Aorta (tissue), 5 donors: ENCODE results near the gene KRT13. TPM values are rescaled to one million over a fixed set of nuclear protein-coding genes. Genes with fewer than 3 reads are reported as not detected.

Experiments used
- ATAC-seq: fragments of 200-7000 bp; cut with Tn5 transposase; one replicate; pipeline ENCODE4 v1.9.1; 2022; ENCODE audit warnings: moderate library complexity; ENCODE audit not compliant: low FRiP score
- DNase-seq, 2 donors: peaks; one replicate each; pipeline ENCODE4 v3.0.0-alpha.2; 2020
- H3K27ac ChIP-seq, 2 donors: one replicate each; pipeline ENCODE4 v1.5.1; 2013; ENCODE audit warnings: low read length in 2 of 2, mild to moderate bottlenecking in 2 of 2, moderate library complexity in 2 of 2, control low read depth in 1 of 2, inconsistent platforms in 1 of 2, low read depth in 1 of 2
- H3K27me3 ChIP-seq, 2 donors: one replicate each; pipeline ENCODE4 v1.6.1; 2013; ENCODE audit warnings: control low read depth in 1 of 2, low read length in 1 of 2, mild to moderate bottlenecking in 1 of 2, moderate library complexity in 1 of 2; ENCODE audit not compliant: insufficient read depth in 2 of 2, control insufficient read depth in 1 of 2
- H3K36me3 ChIP-seq, 2 donors: one replicate each; pipeline ENCODE4 v1.6.1; 2013; ENCODE audit warnings: control low read depth in 1 of 2, low read length in 1 of 2, mild to moderate bottlenecking in 1 of 2; ENCODE audit not compliant: insufficient read depth in 2 of 2, control insufficient read depth in 1 of 2
- H3K4me1 ChIP-seq, 2 donors: one replicate each; pipeline ENCODE4 v1.6.1; 2013; ENCODE audit warnings: low read length in 2 of 2, control low read depth in 1 of 2, mild to moderate bottlenecking in 1 of 2, moderate library complexity in 1 of 2; ENCODE audit not compliant: insufficient read depth in 2 of 2, control insufficient read depth in 1 of 2
- H3K4me3 ChIP-seq, 2 donors: one replicate each; pipeline ENCODE4 v1.5.1; 2013; ENCODE audit warnings: low read length in 2 of 2, control low read depth in 1 of 2, mild to moderate bottlenecking in 1 of 2
- H3K9me3 ChIP-seq: one replicate; pipeline ENCODE4 v1.6.1; 2013; ENCODE audit warnings: mild to moderate bottlenecking, low read length; ENCODE audit not compliant: control insufficient read depth
- WGBS, 2 donors: extraction: QIAGEN DNeasy Blood & Tissue Kit; methylation state at CpG; one replicate each; pipeline ENCODE4 v1.1.7; 2013; 5-methylcytosine and 5-hydroxymethylcytosine counted together
- intact Hi-C, 2 donors: fragments of 100-400 bp; cut with DNase I; formaldehyde crosslinking; loops; one replicate each; pipeline versions ENCODE4 v1.14.2 to v1.15.0; 2022
- polyA plus RNA-seq, 2 donors: library from polyadenylated mRNA; stranded (reverse); fragments of 200-250 nt; gene quantifications; one replicate each; pipeline ENCODE4 v1.2.3, GENCODE V29; 2013
- total RNA-seq, 2 donors: library from RNA; stranded (reverse); fragmentation: NEBNext Ultra II Directional; extraction: Animal tissue kit (Norgen Biotek cat#: 25700); gene quantifications; one replicate each; pipeline ENCODE4 v1.2.1, GENCODE V29; 2021
- donor health status: healthy with polysubstance abuse.
- donor health status: Bipolar disorder and iron deficiency.
- donor health status: DM: no; HTN: no; CAD: no.
- donor health status: DM: no; HTN: no; CAD: no.
- donor health status: DM: yes; HTN: yes; CAD: no.

KRT13 gene
- total and polyA plus RNA-seq, 4 donors, result 11.4 to 38.3 TPM; not detected in 2

DNA sequence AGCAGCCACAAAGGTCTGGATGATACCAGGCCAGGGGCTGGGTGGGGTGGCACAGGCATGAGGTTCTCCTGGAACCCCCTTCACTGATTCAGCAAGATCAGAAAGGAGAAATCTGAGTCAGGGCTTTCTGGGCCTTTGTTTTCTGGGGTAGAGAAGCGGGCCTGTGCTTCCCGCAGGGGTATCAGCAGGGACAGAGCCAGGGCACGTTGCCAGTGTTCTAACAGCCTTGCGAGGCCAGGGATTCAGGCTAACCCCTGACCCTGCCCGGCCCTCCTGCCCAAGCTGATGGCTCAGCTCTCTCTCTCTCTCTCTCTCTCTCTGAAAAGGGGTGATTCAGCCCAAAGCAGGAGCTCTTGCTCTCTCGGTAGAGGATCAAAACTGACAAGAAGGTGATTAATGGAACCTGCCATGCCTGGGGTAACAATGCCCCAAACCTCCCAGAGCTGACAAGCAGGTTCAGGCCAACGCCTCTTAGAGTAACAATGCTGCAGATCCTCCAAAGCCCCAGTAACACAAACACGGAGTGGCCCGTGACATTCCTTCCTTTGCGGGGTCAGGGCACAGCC is 2.0 kb upstream of the KRT13 start:
- Histone ChIP-seq H3K27ac (no peak overlapping the region), H3K4me3 (no peak overlapping the region), H3K9me3 (no peaks in the 10 kb centered on the region), H3K27me3 (no peaks in the 10 kb centered on the region), H3K36me3 (no peaks in the 10 kb centered on the region), H3K4me1 (no peaks in the 10 kb centered on the region)
- WGBS, 2 donors, result 57 to 58% methylated on average over 10 of the region's 10 CpGs
- ATAC-seq, result no peak
- intact Hi-C loops, result no loop called here
- no peak for DNase-seq

DNA sequence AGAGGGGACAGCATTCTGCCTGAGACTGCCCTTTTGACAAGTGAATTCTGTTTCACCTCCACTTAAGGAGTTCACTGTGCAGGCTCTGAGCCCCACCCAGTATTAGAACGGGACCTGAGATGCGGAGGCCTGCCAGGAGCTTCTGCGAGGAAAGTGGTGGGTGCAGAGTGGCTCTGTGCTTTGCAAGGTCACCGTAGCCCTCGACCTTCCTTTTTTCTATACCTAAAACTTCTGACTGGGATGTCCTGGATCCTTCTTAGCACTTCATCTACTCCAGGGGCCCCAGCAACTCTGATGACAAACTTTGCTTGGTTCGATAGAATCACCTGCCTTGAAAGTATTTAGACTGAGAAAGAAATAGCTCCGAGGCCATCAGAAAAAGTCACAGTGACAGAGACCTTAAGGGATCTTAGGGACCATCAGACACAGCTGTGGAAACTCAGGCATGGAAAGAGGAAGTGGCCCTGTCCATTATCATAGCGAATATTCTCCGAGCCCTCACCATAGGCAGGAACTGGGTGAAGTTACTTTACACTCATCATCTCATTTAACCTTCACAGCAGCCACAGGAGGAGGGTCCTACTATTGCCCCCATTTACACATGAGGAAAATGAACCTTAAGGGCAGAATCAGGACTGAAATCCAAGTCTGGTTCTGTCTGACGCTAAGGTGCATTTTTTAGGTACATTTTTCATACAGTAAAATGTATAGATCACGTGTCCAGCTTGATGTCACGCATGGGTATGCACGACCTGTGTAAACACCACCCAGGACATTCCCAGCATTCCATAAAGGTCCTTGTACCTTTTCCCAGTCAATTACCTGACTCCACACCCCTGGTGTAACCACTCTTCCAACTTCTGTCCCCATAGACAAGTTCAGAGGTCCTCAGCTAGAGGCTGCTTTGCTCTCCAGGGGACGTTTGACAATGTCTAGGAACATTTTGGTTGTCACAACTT is 676 bp upstream of the KRT13 start:
- ATAC-seq (no peak), DNase-seq (no peak)
- 81 to 86% methylated on average over 14 of the region's 14 CpGs for WGBS, 2 donors
- Histone ChIP-seq H3K9me3 (no peaks in the 10 kb centered on the region), H3K4me1 (no peaks in the 10 kb centered on the region), H3K36me3 (no peaks in the 10 kb centered on the region), H3K27me3 (no peaks in the 10 kb centered on the region), H3K4me3 (no peak overlapping the region), H3K27ac (no peak overlapping the region)
- intact Hi-C loops, result no loop called here

DNA sequence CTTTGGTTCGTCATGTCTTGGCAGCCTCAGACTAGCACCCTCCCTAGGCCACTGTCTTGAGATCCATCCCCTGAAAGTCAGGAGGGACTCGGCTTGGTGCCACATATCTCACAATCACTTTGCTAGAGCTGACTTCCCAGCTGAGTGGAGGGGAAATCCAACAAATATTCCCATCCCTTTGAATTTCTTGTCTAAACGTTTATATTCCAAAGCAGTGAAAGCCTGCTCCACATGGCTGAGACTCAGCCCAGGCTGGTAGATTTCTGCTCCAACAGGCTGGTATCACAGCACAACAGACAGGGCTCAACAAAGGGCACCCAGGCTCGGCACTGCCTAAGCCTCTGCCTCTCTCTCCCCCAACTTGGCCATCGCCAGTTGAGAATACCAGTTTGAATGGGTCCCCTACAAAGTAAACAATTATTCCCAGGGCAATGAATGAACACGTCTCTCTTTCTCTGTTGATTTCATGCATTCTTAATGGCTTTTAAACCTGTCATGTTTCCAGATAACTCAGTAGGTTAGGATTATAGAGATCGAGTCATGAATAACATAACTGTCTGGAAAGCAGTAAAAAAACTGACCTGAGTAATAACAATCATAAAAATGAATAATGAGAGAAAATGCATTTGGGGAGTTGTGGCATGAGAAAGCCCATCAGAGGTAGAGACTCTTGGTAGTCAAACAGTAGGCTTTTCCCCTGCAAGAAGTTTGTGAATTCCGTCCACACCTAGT is 1.0 kb downstream of the KRT13 start:
- no peak overlapping the region for H3K27ac ChIP-seq
- H3K36me3 ChIP-seq, result no peaks in the 10 kb centered on the region
- H3K9me3 ChIP-seq, result no peaks in the 10 kb centered on the region
- DNase-seq (no peak), ATAC-seq (no peak)
- intact Hi-C loops, result no loop called here
- H3K4me1 ChIP-seq, result no peaks in the 10 kb centered on the region
- WGBS, 2 donors, result 50 to 59% methylated on average over 8 of the region's 8 CpGs
- no peak overlapping the region for H3K4me3 ChIP-seq
- H3K27me3 ChIP-seq, result no peaks in the 10 kb centered on the region

DNA sequence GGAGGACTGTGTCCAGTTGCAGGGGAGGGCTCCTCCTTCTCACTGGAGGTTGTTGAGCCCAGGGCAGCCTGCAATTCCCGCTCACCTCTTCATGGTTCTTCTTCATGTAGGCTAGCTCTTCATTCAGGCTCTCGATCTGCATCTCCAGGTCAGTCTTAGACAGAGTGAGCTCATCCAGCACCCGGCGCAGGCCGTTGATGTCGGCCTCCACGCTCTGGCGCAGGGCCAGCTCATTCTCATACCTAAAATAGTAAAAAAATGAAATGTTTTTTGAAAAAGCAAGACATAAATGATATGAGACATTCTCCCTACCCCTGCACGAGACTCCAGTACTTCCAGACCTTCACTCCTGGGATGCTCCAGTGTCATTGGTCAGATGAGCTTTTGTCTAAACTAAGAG is 2.2 kb downstream of the KRT13 start:
- DNase-seq (no peak), ATAC-seq (no peak)
- Histone ChIP-seq H3K4me1 (no peaks in the 10 kb centered on the region), H3K36me3 (no peaks in the 10 kb centered on the region), H3K4me3 (no peak overlapping the region), H3K27me3 (no peaks in the 10 kb centered on the region), H3K9me3 (no peaks in the 10 kb centered on the region), H3K27ac (no peak overlapping the region)
- intact Hi-C loops, result no loop called here
- 65 to 69% methylated on average over 9 of the region's 9 CpGs for WGBS, 2 donors

DNA sequence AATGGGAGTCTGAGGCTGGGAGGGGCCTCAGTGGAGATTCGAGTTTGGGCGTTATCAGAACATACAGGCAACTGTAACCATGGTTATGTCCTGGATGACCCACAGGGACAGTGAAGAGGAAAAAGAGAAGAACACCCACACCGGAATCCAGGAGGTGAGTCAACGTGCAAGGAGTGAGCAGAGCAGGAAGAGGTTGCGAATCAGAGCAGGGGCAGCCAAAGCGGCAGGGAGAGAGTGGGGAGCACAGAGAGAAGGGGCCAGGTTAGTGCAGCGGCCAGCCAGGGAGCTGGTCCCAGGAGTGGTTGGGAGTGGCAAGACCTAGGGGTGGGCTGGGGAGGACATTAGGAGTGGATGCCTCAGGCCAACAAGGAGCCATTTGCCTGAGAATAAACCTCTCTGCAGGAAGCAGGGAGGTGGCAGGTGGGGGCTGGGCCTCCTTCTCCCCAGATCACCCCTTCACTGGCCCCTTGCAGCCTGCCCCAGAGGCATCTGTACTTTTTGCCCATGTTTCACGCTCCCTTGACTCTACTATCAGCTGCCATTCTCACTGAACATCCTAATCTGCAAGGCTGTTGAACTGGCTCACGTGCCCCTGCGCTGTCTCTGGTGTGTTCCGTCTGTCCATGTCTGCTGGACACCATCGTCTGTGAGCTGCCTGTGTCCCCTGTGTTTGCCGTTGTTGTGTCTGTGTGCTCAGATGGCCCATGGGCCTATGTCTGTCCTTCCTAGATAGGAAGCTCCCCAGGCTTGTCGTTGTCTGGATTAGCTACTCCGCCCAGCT is 5.1 kb downstream of the KRT13 start:
- Histone ChIP-seq H3K36me3 (no peaks in the 10 kb centered on the region), H3K9me3 (no peaks in the 10 kb centered on the region), H3K27ac (no peak overlapping the region), H3K27me3 (no peaks in the 10 kb centered on the region), H3K4me1 (no peaks in the 10 kb centered on the region), H3K4me3 (no peak overlapping the region)
- WGBS, 2 donors, result 77% methylated on average over 15 of the region's 15 CpGs
- intact Hi-C loops, result no loop called here
- ATAC-seq, result no peak
- no peak for DNase-seq

DNA sequence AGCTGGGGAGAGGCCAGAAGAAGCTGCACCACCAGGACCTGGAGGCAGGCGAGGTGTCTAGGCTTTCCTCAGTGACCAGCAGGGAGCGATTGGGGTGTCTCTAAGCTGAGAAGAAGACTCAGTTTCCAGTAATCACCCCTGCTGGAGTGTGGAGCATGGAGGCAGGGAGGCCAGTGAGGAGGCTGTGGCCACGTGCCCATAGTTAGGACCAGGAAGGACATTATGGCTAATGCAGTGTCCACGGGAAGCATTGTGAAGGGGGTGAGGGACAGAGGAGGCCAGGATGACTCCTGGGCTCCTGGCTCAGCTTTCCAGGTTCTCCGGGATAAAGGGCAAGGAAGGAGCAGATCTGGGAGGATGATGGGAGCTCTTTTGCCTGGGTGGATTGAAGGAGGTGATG is 5.7 kb downstream of the KRT13 start:
- Histone ChIP-seq H3K9me3 (no peaks in the 10 kb centered on the region), H3K4me1 (no peaks in the 10 kb centered on the region), H3K4me3 (no peak overlapping the region), H3K27me3 (no peaks in the 10 kb centered on the region), H3K36me3 (no peaks in the 10 kb centered on the region), H3K27ac (no peak overlapping the region)
- DNase-seq (no peak), ATAC-seq (no peak)
- intact Hi-C loops, result no loop called here
- 85 to 87% methylated on average over 5 of the region's 5 CpGs for WGBS, 2 donors

DNA sequence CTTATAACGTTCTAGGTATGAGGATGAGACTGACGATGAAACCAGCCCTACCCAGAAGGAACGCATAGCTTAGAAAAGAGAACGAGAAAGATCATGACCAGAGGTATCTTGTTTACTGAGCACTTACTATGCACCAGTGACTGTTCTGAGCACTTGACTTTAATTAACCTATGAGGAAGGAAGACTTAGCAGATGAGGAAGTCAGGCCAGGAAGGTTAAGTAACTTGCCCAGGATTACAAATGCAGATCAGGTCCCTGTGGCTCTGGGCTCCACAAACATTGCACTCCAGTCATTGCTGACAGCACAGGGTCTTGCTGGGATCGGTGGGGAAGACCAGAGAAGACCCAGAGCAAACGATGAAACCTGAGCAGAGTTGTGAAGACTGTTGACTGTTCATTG is 7.1 kb downstream of the KRT13 start:
- intact Hi-C loops, result no loop called here
- no peak for ATAC-seq

DNA sequence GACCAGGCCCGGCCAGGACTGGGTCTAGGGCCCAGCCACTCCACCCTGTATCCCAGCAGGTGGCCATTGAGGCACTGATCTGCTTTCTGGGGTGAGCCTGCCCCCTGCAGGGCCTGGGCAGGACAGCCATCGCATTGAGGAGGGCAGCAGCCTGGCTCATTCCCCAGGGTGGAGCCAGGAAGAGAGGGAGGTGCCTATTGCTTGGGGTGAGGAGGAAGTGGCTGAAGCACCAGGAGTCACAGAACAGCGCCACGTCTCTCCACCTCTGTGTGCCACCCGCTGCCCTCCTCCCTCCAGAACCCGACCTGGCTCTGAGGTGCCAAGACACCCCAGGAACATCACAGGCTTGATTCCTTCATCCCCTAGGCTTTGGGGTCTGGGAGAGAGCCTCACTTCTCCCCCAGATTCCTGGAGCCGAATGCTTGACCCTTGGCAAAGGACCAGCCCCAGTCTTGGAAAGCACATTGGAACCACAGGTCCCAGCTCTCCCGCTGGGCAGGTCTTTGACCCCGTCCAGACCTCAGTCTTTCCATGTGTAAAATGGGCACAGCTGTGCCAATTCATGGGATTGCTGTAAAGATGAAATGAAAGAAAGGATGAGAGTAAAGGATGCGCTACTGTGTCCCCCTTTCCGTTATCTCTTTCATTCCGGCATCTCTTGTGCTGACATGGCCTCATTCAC is 8.5 kb downstream of the KRT13 start:
- H3K4me3 ChIP-seq, result no peak overlapping the region
- intact Hi-C loops, result no loop called here
- H3K4me1 ChIP-seq, result no peaks in the 10 kb centered on the region
- no peaks in the 10 kb centered on the region for H3K36me3 ChIP-seq
- 67 to 72% methylated on average over 12 of the region's 12 CpGs for WGBS, 2 donors
- no peaks in the 10 kb centered on the region for H3K9me3 ChIP-seq
- ATAC-seq (peak; percentile 78), DNase-seq (peak in 1 of 2 donors; percentile 82)
- H3K27ac ChIP-seq, result no peak overlapping the region
- H3K27me3 ChIP-seq, result no peaks in the 10 kb centered on the region

More for the DNA sequence above, 7.1 kb downstream of the KRT13 start:
- no peaks in the 10 kb centered on the region for H3K9me3 ChIP-seq
- H3K27ac ChIP-seq, result no peak overlapping the region
- no peaks in the 10 kb centered on the region for H3K36me3 ChIP-seq
- H3K4me3 ChIP-seq, result no peak overlapping the region
- 76 to 84% methylated on average over 6 of the region's 6 CpGs for WGBS, 2 donors
- no peaks in the 10 kb centered on the region for H3K4me1 ChIP-seq
- no peak for DNase-seq
- no peaks in the 10 kb centered on the region for H3K27me3 ChIP-seq
